NT2/D1 (cell line): Measurements from ENCODE around the gene PCMTD2.

Source experiments
- SUZ12 ChIP-seq: IDR thresholded peaks from 2 replicates; pipeline ENCODE4 v1.6.1; 2011; ENCODE audit not compliant: insufficient read length, insufficient read depth; ENCODE audit errors: extremely low read depth
- YY1 ChIP-seq: IDR thresholded peaks from 2 replicates; pipeline ENCODE4 v1.6.1; 2011; ENCODE audit not compliant: insufficient read length, insufficient read depth

DNA sequence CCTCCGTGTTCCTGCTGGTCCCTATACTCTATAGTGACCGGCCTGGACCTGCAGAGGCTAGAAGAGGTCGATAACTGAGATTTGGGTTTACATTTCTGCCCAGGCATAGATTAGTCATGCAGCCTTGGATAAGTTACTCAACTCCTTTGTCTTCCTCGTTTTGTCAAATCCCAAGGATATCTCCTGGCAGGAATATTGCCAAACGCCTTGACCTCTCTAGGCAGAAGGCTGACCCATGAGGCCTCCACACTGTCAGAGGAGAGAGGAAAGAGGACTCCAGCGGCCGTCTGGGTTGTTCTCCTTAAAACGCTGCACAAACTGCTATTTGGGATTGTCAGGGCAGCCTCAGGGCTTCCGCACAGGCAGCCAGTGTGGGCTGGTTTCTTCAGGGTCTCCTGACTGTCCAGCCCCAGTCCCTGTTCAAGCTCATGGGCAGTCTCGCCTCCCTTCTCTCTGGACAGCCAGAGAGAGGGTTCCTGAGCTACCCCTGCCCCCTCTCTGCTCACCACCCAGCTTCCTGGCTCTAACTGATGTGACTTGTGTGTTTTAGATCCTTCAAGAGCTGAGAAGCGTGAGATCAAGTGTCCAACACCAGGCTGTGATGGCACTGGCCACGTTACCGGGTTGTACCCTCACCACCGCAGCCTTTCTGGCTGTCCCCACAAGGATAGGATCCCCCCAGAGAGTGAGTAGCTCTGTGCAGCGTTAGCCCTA is 44.7 kb upstream of the PCMTD2 start:
- TF ChIP-seq SUZ12 (no peak), YY1 (no peak)
